Mucosa of stomach (tissue), 1 donor: ENCODE data around the gene REM2.

Source experiments
- H3K27me3 ChIP-seq: one replicate; pipeline ENCODE4 v1.7.0; 2013; ENCODE audit warnings: mild to moderate bottlenecking, low read length; ENCODE audit not compliant: control insufficient read depth, insufficient read depth
- H3K36me3 ChIP-seq: one replicate; pipeline ENCODE4 v1.7.0; 2013; ENCODE audit warnings: low read length; ENCODE audit not compliant: control insufficient read depth, insufficient read depth
- H3K4me1 ChIP-seq: one replicate; pipeline ENCODE4 v1.7.0; 2013; ENCODE audit warnings: mild to moderate bottlenecking, low read length; ENCODE audit not compliant: control insufficient read depth, insufficient read depth
- H3K4me3 ChIP-seq: one replicate; pipeline ENCODE4 v1.7.0; 2013; ENCODE audit warnings: low read length
- H3K9ac ChIP-seq: one replicate; pipeline ENCODE4 v1.7.0; 2013; ENCODE audit warnings: mild to moderate bottlenecking, low read length, moderate library complexity
- H3K9me3 ChIP-seq: one replicate; pipeline ENCODE4 v1.7.0; 2013; ENCODE audit warnings: mild to moderate bottlenecking, low read length, moderate library complexity; ENCODE audit not compliant: control insufficient read depth
- donor health status: Pancreatic carcinoma.

The REM2 gene

GRCh38 chr14:22883173-22883976 is at the start of gene REM2:
Gene REM2, plus strand, starts transcription at chr14:22883222. Its CDS starts 66 bp downstream, at chr14:22883288.
- H3K4me1 ChIP-seq: peaks cover 37% of the 10 kb centered on the region

DNA sequence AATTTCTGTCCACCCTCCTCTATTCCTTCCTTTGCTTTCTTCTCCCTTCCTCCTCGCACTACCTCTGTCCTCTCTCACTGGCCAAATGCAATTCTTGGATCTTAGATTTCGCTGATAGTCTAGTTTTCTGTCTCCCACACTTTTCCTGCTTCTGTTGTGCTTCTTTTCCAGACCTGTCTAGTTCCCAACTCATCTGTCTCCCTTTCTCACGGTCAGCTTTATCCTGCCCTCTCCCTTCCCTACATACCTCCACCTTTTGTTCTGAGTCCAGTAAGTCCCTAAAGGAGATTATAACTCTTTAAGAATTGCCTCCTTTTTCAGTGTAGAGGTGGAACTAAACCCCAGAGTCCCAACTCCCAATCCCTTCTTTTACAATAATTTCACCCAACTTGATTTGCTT is 47.5 kb upstream of the REM2 start:
- H3K27me3 ChIP-seq: no peaks in the 10 kb centered on the region
- peaks cover 21% of the 10 kb centered on the region for H3K4me1 ChIP-seq
- no peaks in the 10 kb centered on the region for H3K36me3 ChIP-seq
- H3K4me3 ChIP-seq: no peak overlapping the region
- H3K9ac ChIP-seq: no peak overlapping the region
- H3K9me3 ChIP-seq: no peaks in the 10 kb centered on the region

More at GRCh38 chr14:22883173-22883976, at the start of gene REM2:
- no peaks in the 10 kb centered on the region for H3K9me3 ChIP-seq
- H3K36me3 ChIP-seq: peaks cover 11% of the 10 kb centered on the region
- no peak within 1 kb of the TSS for H3K4me3 ChIP-seq
- H3K9ac ChIP-seq: peak within 1 kb of the TSS; percentile 24
- no peaks in the 10 kb centered on the region for H3K27me3 ChIP-seq

GRCh38 chr14:22836301-22837113 is 46.5 kb upstream of the REM2 start, which contains the start of gene MMP14:
Gene MMP14, plus strand, starts transcription at chr14:22836585. Its CDS starts 233 bp downstream, at chr14:22836818.
- peaks cover 18% of the 10 kb centered on the region for H3K4me1 ChIP-seq
- H3K9me3 ChIP-seq: no peaks in the 10 kb centered on the region
- no peaks in the 10 kb centered on the region for H3K27me3 ChIP-seq
- H3K9ac ChIP-seq: peak within 1 kb of the TSS; percentile 97
- peak within 1 kb of the TSS; percentile 86 for H3K4me3 ChIP-seq
- peaks cover 2% of the 10 kb centered on the region for H3K36me3 ChIP-seq

DNA sequence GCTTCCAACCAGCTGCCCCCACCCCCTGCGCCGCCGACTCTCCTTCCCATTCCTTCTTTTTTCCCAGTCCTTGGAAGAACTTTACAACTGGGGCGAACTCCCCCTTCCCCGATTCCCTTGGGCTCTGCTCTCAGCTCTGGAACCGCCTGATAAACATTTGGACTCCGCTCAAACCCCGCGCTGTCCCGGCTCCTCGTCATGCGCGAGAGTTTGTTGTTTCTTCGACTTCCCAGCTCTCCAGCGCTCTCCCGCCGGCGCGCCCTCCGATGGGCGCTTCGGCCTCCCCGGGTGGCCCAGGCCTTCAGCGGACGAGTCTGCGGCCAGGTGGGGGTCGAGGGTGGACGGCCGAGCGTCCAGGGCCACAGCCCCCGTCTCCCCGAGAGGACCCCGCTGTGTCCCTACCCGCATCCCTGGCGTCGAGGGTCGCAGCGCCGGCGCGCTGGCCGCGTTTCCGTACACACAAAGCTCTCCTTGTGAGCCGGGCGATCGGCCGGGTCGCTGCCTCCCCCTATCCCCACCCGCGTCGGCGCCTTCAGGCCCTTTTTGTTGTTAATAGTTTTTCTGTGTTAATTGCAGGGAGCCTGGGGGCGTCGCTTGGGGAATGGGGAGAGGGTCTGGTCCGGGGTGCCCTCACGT is 45.8 kb upstream of the REM2 start:
- peaks cover 9% of the 10 kb centered on the region for H3K36me3 ChIP-seq
- no peaks in the 10 kb centered on the region for H3K27me3 ChIP-seq
- H3K4me3 ChIP-seq: peak overlapping the region; percentile 86
- no peaks in the 10 kb centered on the region for H3K9me3 ChIP-seq
- H3K9ac ChIP-seq: peak overlapping the region; percentile 97
- peaks cover 18% of the 10 kb centered on the region for H3K4me1 ChIP-seq

GRCh38 chr14:22837750-22838538 is 45.1 kb upstream of the REM2 start:
- H3K4me1 ChIP-seq: peaks cover 18% of the 10 kb centered on the region
- no peaks in the 10 kb centered on the region for H3K9me3 ChIP-seq
- peak overlapping the region; percentile 86 for H3K4me3 ChIP-seq
- H3K9ac ChIP-seq: peak overlapping the region; percentile 97
- no peaks in the 10 kb centered on the region for H3K27me3 ChIP-seq
- peaks cover 16% of the 10 kb centered on the region for H3K36me3 ChIP-seq

DNA sequence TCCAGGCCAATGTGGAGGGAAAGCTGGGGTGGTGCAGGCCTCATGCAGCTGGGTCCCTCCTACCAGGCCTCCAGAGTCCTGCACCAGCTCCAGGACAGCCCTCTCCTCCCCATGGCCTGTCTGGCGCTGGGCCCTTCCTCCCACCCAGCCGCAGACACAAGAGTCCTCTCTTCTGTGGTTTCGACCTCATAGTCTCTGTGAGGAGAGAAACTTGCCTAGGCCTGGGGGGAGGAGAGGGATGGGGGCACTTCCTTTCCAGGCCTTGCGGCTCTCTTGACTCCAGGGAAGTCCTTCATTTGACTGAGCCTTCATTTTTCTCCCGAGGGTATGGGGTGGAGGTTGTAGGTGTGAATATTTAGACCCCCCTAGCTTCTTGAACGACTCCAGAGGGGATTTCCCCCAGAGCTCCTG is 44.4 kb upstream of the REM2 start:
- Histone ChIP-seq H3K4me1 (peaks cover 18% of the 10 kb centered on the region), H3K36me3 (peaks cover 23% of the 10 kb centered on the region), H3K9ac (peak overlapping the region; percentile 97), H3K4me3 (peak overlapping the region; percentile 86), H3K27me3 (no peaks in the 10 kb centered on the region), H3K9me3 (no peaks in the 10 kb centered on the region)

GRCh38 chr14:22839159-22839779 is 43.8 kb upstream of the REM2 start:
- Histone ChIP-seq H3K9me3 (no peaks in the 10 kb centered on the region), H3K36me3 (peaks cover 25% of the 10 kb centered on the region), H3K4me3 (peak overlapping the region; percentile 86), H3K27me3 (no peaks in the 10 kb centered on the region), H3K4me1 (peaks cover 18% of the 10 kb centered on the region), H3K9ac (peak overlapping the region; percentile 97)

DNA sequence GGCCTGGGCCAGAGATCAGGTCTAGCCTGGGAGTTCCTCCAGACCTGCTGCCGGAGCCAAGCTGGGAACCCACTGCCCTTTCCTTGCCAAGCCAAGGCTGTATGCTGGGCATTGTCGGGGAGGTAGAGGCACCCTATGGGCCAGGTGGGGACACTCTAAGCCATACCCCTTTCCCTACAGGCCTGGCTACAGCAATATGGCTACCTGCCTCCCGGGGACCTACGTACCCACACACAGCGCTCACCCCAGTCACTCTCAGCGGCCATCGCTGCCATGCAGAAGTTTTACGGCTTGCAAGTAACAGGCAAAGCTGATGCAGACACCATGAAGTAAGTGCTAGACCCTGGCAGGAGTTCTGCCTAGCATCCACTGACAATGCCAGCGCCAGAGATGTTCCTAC is 41.7 kb upstream of the REM2 start:
- Histone ChIP-seq H3K36me3 (peaks cover 37% of the 10 kb centered on the region), H3K4me3 (no peak overlapping the region), H3K9ac (no peak overlapping the region), H3K4me1 (peaks cover 21% of the 10 kb centered on the region), H3K27me3 (no peaks in the 10 kb centered on the region), H3K9me3 (no peaks in the 10 kb centered on the region)

DNA sequence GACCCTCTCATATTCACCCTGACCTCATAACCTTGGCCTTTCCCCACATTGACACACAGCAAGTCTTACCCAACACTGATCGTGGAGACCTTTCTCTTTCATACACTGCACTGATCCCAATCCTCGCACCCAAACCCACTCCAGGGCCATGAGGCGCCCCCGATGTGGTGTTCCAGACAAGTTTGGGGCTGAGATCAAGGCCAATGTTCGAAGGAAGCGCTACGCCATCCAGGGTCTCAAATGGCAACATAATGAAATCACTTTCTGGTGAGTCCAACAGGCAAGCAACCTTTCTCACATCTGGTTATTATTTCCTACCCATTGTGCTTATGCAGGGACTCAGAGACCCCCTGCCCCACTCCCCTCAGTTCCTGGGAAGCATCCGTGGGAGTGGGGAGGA is 41.3 kb upstream of the REM2 start:
- Histone ChIP-seq H3K4me3 (no peak overlapping the region), H3K9ac (no peak overlapping the region), H3K27me3 (no peaks in the 10 kb centered on the region), H3K9me3 (no peaks in the 10 kb centered on the region), H3K36me3 (peaks cover 37% of the 10 kb centered on the region), H3K4me1 (peaks cover 26% of the 10 kb centered on the region)

- Histone ChIP-seq H3K36me3 (peaks cover 37% of the 10 kb centered on the region), H3K9ac (no peak overlapping the region), H3K27me3 (no peaks in the 10 kb centered on the region), H3K9me3 (no peaks in the 10 kb centered on the region), H3K4me3 (no peak overlapping the region), H3K4me1 (peaks cover 29% of the 10 kb centered on the region)
Observed at GRCh38 chr14:22842211-22843122, 40.6 kb upstream of the REM2 start.
